Testis (tissue), 2 donors: ENCODE data around the gene CMTM8.

Experiments used
- CTCF ChIP-seq, 3 experiments: fragments of 450-650 bp in 2 of 3; fragments of 200-600 bp in 1 of 3; sonication (generic) in 1 of 3; IDR thresholded peaks; one replicate each; pipeline ENCODE4 v1.5.1; 2016 to 2019; ENCODE audit warnings: antibody characterized with exemption in 3 of 3, mild to moderate bottlenecking in 2 of 3, moderate library complexity in 1 of 3
- POLR2A ChIP-seq: fragments of 450-650 bp; IDR thresholded peaks from one replicate; pipeline ENCODE4 v1.6.1; 2017; ENCODE audit warnings: antibody characterized with exemption, mild to moderate bottlenecking, moderate library complexity

- TF ChIP-seq POLR2A (no peak), CTCF (IDR thresholded peaks at IDR 0.05) (no peak)
Measured at GRCh38 chr3:32413845-32414521, 175.5 kb downstream of the CMTM8 start.
